Airway epithelial cell (primary cell): ENCODE measurements around the gene ATXN3L. TPM values are rescaled to one million over a fixed set of nuclear protein-coding genes. Genes with fewer than 3 reads are reported as not detected.

Experiments used
- total RNA-seq: library from RNA; depleted of rRNA; stranded (reverse); fragments of >200 nt; gene quantifications from 2 replicates; pipeline ENCODE4 v1.2.3, GENCODE V29; 2015

The ATXN3L gene
- not detected in 2 replicates for total RNA-seq

GRCh38 chrX:13319953-13320352 is at the start of gene ATXN3L:
Gene ATXN3L (minus strand): TSS chrX:13320053. CDS start chrX:13319934, 119 bp downstream.

Other genes starting within 250 kb of the ATXN3L start
- 0.14 and 0.28 TPM in 2 replicates for gene EGFL6, start 249.5 kb upstream of the ATXN3L start, total RNA-seq